Ovary (tissue), 3 donors: Measurements from ENCODE around the gene MCIDAS.

ENCODE experiments used
- CTCF ChIP-seq, 3 donors: fragments of 450-650 bp in 2 of 3; fragments of 200-600 bp in 1 of 3; IDR thresholded peaks; one replicate each; pipeline versions ENCODE4 v1.5.1 to v1.8.0; 2016 to 2022; ENCODE audit warnings: antibody characterized with exemption in 3 of 3, mild to moderate bottlenecking in 1 of 3
- EP300 ChIP-seq: sonication (generic); formaldehyde crosslinking; IDR thresholded peaks from one replicate; pipeline ENCODE4 v1.6.1; 2017; ENCODE audit warnings: antibody characterized with exemption
- POLR2A ChIP-seq: fragments of 450-650 bp; IDR thresholded peaks from one replicate; pipeline ENCODE4 v1.6.1; 2017; ENCODE audit warnings: antibody characterized with exemption, mild to moderate bottlenecking, moderate library complexity
- donor health status: DM: no; HTN: no; CAD: no.

- TF ChIP-seq POLR2A (no peak), CTCF (IDR thresholded peaks at IDR 0.05) (no peak), EP300 (no peak)
These were observed 732 bp upstream of the MCIDAS start for GRCh38 chr5:55227664-55228430.
